SK-N-SH treated with all-trans-retinoic acid at 6 μM for 48 hours (cell line): Measurements from ENCODE around the gene IGLL5.

Experiments used
- ATAC-seq: fragments of 200-7000 bp; cut with Tn5 transposase; 3 replicates; pipeline ENCODE4 v1.9.1; 2020; ENCODE audit warnings: mild to moderate bottlenecking, moderate library complexity
- BACH2 ChIP-seq: fragments of 250-450 bp; sonication (Bioruptor Pico); IDR thresholded peaks from 2 replicates; pipeline ENCODE4 v1.9.0; 2021; ENCODE audit warnings: mild to moderate bottlenecking, borderline replicate concordance
- CREB5 ChIP-seq: fragments of 250-450 bp; sonication (Bioruptor Pico); IDR thresholded peaks from 2 replicates; pipeline ENCODE4 v1.5.1; 2020; ENCODE audit warnings: low read depth, mild to moderate bottlenecking, moderate library complexity
- CSDC2 ChIP-seq: fragments of 250-450 bp; sonication (Bioruptor Pico); IDR thresholded peaks from 2 replicates; pipeline ENCODE4 v1.5.0; 2020; ENCODE audit warnings: mild to moderate bottlenecking, moderate library complexity
- ESRRG ChIP-seq: fragments of 250-450 bp; sonication (Bioruptor Pico); IDR thresholded peaks from 2 replicates; pipeline ENCODE4 v1.6.1; 2021; ENCODE audit warnings: mild to moderate bottlenecking
- GLIS3 ChIP-seq: fragments of 250-450 bp; sonication (Bioruptor Pico); IDR thresholded peaks from 2 replicates; pipeline ENCODE4 v1.5.0; 2020; ENCODE audit warnings: mild to moderate bottlenecking, moderate library complexity
- ISL1 ChIP-seq: fragments of 250-450 bp; sonication (Bioruptor Pico); IDR thresholded peaks from 2 replicates; pipeline ENCODE4 v2.1.2; 2022; ENCODE audit warnings: mild to moderate bottlenecking, moderate library complexity
- PATZ1 ChIP-seq: fragments of 250-450 bp; sonication (Bioruptor Pico); IDR thresholded peaks from 2 replicates; pipeline ENCODE4 v1.8.0; 2020; ENCODE audit warnings: mild to moderate bottlenecking, moderate library complexity, borderline replicate concordance
- POU6F1 ChIP-seq: fragments of 250-450 bp; sonication (Bioruptor Pico); IDR thresholded peaks from 2 replicates; pipeline ENCODE4 v1.8.0; 2021; ENCODE audit warnings: low read depth, mild to moderate bottlenecking, moderate library complexity, borderline replicate concordance
- PPARA ChIP-seq: fragments of 250-450 bp; sonication (Bioruptor Pico); IDR thresholded peaks from 2 replicates; pipeline ENCODE4 v1.5.0; 2020; ENCODE audit warnings: mild to moderate bottlenecking, borderline replicate concordance
- RARB ChIP-seq: fragments of 250-450 bp; sonication (Bioruptor Pico); IDR thresholded peaks from 2 replicates; pipeline ENCODE4 v1.8.0; 2021; ENCODE audit warnings: mild to moderate bottlenecking, moderate library complexity
- SNAI2 ChIP-seq: fragments of 250-450 bp; sonication (Bioruptor Pico); IDR thresholded peaks from 2 replicates; pipeline ENCODE4 v1.5.0; 2020; ENCODE audit warnings: mild to moderate bottlenecking, moderate library complexity
- TCF4 ChIP-seq: fragments of 250-450 bp; sonication (Bioruptor Pico); IDR thresholded peaks from 2 replicates; pipeline ENCODE4 v1.8.0; 2021; ENCODE audit warnings: mild to moderate bottlenecking, moderate library complexity, borderline replicate concordance
- TOX ChIP-seq: fragments of 250-450 bp; sonication (Bioruptor Pico); IDR thresholded peaks from 2 replicates; pipeline ENCODE4 v1.8.0; 2021; ENCODE audit warnings: mild to moderate bottlenecking, moderate library complexity, borderline replicate concordance
- ZC3H10 ChIP-seq: fragments of 250-450 bp; sonication (Bioruptor Pico); IDR thresholded peaks from 2 replicates; pipeline ENCODE4 v1.5.1; 2021; ENCODE audit warnings: mild to moderate bottlenecking, moderate library complexity
- ZFP3 ChIP-seq: fragments of 250-450 bp; sonication (Bioruptor Pico); IDR thresholded peaks from 2 replicates; pipeline ENCODE4 v1.5.0; 2020; ENCODE audit warnings: mild to moderate bottlenecking, moderate library complexity
- ZFP30 ChIP-seq: fragments of 450-650 bp; formaldehyde crosslinking; IDR thresholded peaks from 2 replicates; pipeline ENCODE4 v1.5.0; 2022; ENCODE audit warnings: mild to moderate bottlenecking, moderate library complexity
- ZNF565 ChIP-seq: fragments of 450-650 bp; formaldehyde crosslinking; conservative IDR thresholded peaks from 2 replicates; pipeline ENCODE4 v1.5.0; 2020; ENCODE audit warnings: low read depth, mild to moderate bottlenecking, moderate library complexity
- ZNF70 ChIP-seq: fragments of 450-650 bp; formaldehyde crosslinking; IDR thresholded peaks from 2 replicates; pipeline ENCODE4 v1.5.0; 2020; ENCODE audit warnings: mild to moderate bottlenecking, moderate library complexity
- ZNF8 ChIP-seq: fragments of 450-650 bp; formaldehyde crosslinking; IDR thresholded peaks from 2 replicates; pipeline ENCODE4 v1.5.0; 2020; ENCODE audit warnings: mild to moderate bottlenecking, moderate library complexity
- TF ChIP-seq, protein P1 (sequence below): fragments of 250-450 bp; sonication (Bioruptor Pico); IDR thresholded peaks from 2 replicates; pipeline ENCODE4 v1.5.1; 2021; ENCODE audit warnings: mild to moderate bottlenecking, moderate library complexity

IGLL5 gene

DNA sequence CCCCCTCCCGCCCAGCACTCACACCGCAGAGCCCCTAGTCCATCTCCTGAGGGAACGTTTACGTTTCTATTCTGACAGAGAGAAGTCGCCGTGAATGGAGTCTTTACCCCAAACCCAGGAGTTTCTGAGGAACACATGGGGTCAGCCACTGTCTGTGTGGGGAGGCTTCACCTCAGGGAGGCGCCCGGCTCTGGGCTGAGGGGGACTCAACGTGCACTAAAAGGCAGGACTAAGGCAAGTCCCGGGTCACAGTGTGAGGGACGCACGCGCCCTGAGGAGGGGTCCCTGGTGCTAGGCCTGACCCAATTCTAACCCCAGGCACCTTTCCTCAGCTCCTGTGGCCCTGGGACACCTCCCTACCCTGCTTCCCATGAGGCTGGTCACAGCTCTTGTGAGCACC, 32.5 kb upstream of the IGLL5 start:
- TF ChIP-seq CSDC2, result no peak
- no peak for ATAC-seq

GRCh38 chr22:22855617-22856308, 31.9 kb upstream of the IGLL5 start:
- peak; percentile 86 for ATAC-seq
- no peak for TF ChIP-seq ZNF70 (CRISPR knock-in tag)
- no peak for TF ChIP-seq GLIS3 (CRISPR knock-in tag)
- TF ChIP-seq ISL1 (CRISPR knock-in tag), result no peak
- TF ChIP-seq ZFP30 (CRISPR knock-in tag), result no peak
- TF ChIP-seq TOX (CRISPR knock-in tag), result no peak
- TF ChIP-seq SNAI2 (CRISPR knock-in tag), result no peak
- TF ChIP-seq PATZ1 (CRISPR knock-in tag), result no peak
- TF ChIP-seq ZNF565 (CRISPR knock-in tag), result no peak
- TF ChIP-seq TCF4 (CRISPR knock-in tag), result no peak
- TF ChIP-seq ESRRG, result no peak
- no peak for TF ChIP-seq ZNF8 (CRISPR knock-in tag)
- TF ChIP-seq BACH2 (CRISPR knock-in tag), result no peak
- TF ChIP-seq CSDC2, result no peak
- TF ChIP-seq, protein P1, sequence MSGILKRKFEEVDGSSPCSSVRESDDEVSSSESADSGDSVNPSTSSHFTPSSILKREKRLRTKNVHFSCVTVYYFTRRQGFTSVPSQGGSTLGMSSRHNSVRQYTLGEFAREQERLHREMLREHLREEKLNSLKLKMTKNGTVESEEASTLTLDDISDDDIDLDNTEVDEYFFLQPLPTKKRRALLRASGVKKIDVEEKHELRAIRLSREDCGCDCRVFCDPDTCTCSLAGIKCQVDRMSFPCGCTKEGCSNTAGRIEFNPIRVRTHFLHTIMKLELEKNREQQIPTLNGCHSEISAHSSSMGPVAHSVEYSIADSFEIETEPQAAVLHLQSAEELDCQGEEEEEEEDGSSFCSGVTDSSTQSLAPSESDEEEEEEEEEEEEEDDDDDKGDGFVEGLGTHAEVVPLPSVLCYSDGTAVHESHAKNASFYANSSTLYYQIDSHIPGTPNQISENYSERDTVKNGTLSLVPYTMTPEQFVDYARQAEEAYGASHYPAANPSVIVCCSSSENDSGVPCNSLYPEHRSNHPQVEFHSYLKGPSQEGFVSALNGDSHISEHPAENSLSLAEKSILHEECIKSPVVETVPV, result no peak
- no peak for TF ChIP-seq ZFP3 (CRISPR knock-in tag)
- no peak for TF ChIP-seq ZC3H10 (CRISPR knock-in tag)
- no peak for TF ChIP-seq POU6F1 (CRISPR knock-in tag)
- TF ChIP-seq PPARA (CRISPR knock-in tag), result no peak

DNA sequence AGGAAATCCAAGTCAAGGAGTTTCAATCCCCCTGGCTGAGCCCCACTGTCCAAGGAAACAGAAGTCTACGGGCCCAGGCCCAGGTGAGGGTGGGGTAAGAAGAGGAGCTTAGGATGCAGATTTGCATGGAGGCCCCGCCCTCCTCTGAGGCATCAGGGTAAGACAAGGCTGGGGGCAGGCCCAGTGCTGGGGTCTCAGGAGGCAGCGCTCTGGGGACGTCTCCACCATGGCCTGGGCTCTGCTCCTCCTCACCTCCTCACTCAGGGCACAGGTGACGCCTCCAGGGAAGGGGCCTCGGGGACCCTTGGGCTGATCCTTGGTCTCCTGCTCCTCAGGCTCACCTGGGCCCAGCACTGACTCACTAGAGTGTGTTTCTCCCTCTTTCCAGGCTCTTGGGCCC, 31.3 kb upstream of the IGLL5 start:
- TF ChIP-seq TOX (CRISPR knock-in tag), result no peak
- no peak for TF ChIP-seq RARB (CRISPR knock-in tag)
- ATAC-seq, result no peak

- no peak for TF ChIP-seq CREB5 (CRISPR knock-in tag)
- ATAC-seq, result no peak
These were observed 30.6 kb upstream of the IGLL5 start for GRCh38 chr22:22856885-22857606.
